HEK293T (cell line): Measurements from ENCODE around the gene KCNH3.

Source experiments
- CTCF ChIA-PET: fragments of 350-600 bp; formaldehyde crosslinking; extraction: SDS; loops from one replicate; lab custom pipeline; 2021; ENCODE audit warnings: antibody characterized with exemption, inconsistent platforms; lab: Yijun Ruan, JAX
- POLR2A ChIA-PET: fragments of 350-600 bp; formaldehyde crosslinking; extraction: SDS; loops from one replicate; lab custom pipeline; 2020; ENCODE audit warnings: antibody characterized with exemption, inconsistent platforms; lab: Yijun Ruan, JAX
- DNase-seq: peaks from one replicate; pipeline ENCODE4 v3.0.0; 2012; ENCODE audit warnings: mixed read lengths; ENCODE audit errors: extremely low spot score
- ARNT ChIP-seq: fragments of 450-650 bp; IDR thresholded peaks from 2 replicates; pipeline ENCODE4 v1.6.1; 2017; ENCODE audit warnings: mild to moderate bottlenecking
- BHLHE40 ChIP-seq: fragments of 450-650 bp; IDR thresholded peaks from 2 replicates; pipeline ENCODE4 v1.6.1; 2016; ENCODE audit warnings: mild to moderate bottlenecking, moderate library complexity, borderline replicate concordance
- CTBP1 ChIP-seq: fragments of 450-650 bp; IDR thresholded peaks from 2 replicates; pipeline ENCODE4 v1.6.1; 2016; ENCODE audit warnings: borderline replicate concordance
- ELF4 ChIP-seq: fragments of 450-650 bp; IDR thresholded peaks from 2 replicates; pipeline ENCODE4 v1.6.1; 2017; ENCODE audit warnings: antibody characterized with exemption
- FOXA1 ChIP-seq: fragments of 450-650 bp; IDR thresholded peaks from 2 replicates; pipeline ENCODE4 v1.6.1; 2016; ENCODE audit warnings: mild to moderate bottlenecking
- FOXK2 ChIP-seq: fragments of 450-650 bp; IDR thresholded peaks from 2 replicates; pipeline ENCODE4 v1.6.1; 2016; ENCODE audit warnings: mild to moderate bottlenecking
- FOXM1 ChIP-seq: fragments of 450-650 bp; IDR thresholded peaks from 2 replicates; pipeline ENCODE4 v1.6.1; 2017; ENCODE audit warnings: mild to moderate bottlenecking, borderline replicate concordance
- HDGF ChIP-seq: fragments of 450-650 bp; IDR thresholded peaks from 2 replicates; pipeline ENCODE4 v1.6.1; 2017; ENCODE audit warnings: antibody characterized with exemption, borderline replicate concordance
- L3MBTL2 ChIP-seq: fragments of 450-650 bp; conservative IDR thresholded peaks from 2 replicates; pipeline ENCODE4 v1.6.1; 2016; ENCODE audit warnings: mild to moderate bottlenecking
- LEF1 ChIP-seq: fragments of 450-650 bp; IDR thresholded peaks from 2 replicates; pipeline ENCODE4 v1.6.1; 2017; ENCODE audit warnings: mild to moderate bottlenecking, borderline replicate concordance
- NFRKB ChIP-seq: fragments of 450-650 bp; IDR thresholded peaks from 2 replicates; pipeline ENCODE4 v1.6.1; 2016; ENCODE audit warnings: mild to moderate bottlenecking, moderate library complexity
- PKNOX1 ChIP-seq: fragments of 450-650 bp; IDR thresholded peaks from 2 replicates; pipeline ENCODE4 v1.6.1; 2016
- SP1 ChIP-seq: fragments of 450-650 bp; IDR thresholded peaks from 2 replicates; pipeline ENCODE4 v1.6.1; 2017
- SUZ12 ChIP-seq: fragments of 450-650 bp; IDR thresholded peaks from 2 replicates; pipeline ENCODE4 v1.6.1; 2016; ENCODE audit warnings: mild to moderate bottlenecking
- TARDBP ChIP-seq: fragments of 450-650 bp; IDR thresholded peaks from 2 replicates; pipeline ENCODE4 v1.6.1; 2016
- ZNF384 ChIP-seq: fragments of 450-650 bp; IDR thresholded peaks from 2 replicates; pipeline ENCODE4 v1.6.1; 2016

KCNH3 gene

DNA sequence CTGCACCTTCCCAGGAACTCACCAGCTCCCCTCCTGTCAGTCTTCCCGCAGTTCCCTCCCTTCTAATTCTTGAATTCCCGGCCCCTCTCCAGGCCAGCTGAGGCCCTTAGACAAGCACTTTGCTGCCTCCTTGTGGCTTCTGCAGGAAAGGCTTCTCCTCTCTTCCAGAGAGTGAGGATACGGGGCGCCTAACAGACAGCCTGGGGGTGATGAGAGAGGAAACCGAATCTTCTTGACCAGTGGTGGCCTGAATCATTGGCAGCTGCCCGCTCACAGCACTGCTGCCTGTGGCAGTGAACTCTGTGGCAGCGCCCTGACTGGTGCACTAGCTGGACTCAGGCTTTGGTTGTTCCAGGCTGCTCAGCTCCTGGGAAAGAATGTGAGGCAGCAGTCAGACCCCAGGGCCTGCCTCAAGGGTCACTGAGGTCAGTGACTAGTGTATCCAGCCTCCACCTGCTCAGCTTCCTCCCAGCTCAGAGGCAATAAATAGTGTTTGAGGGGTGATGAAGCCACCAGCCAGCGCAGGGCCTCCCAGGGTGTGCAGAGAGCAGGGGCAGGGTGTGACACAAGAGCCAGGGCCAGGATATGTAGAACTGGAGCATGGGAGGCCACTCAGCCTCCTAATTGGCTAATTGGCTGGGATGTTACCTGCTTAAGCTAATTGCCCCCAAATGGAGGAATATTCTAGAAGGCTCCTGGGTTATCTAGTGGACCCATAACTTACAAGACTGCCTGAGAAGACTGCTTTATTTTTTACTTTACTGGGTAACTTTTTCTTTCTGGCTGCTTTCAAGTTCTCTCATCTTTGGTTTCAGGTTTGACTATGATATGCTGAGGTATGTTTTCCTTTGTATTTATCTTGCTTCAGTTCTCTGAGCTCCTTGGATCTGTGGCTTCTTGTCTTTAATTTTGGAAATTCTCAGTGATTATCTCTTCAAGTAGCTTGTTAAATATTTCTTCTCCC, 42.0 kb downstream of the KCNH3 start:
- TF ChIP-seq PKNOX1 (peak; percentile 92), HDGF (no peak), FOXK2 (no peak)
- ChIA-PET CTCF (interaction anchor here (0.7 to 2.1 kb wide), 15 partner anchors 9 to 305 kb away, joined by 3 to 10 read pairs (median 4); partner anchors contain the start of gene SPATS2), POLR2A (interaction anchor here (1.0 to 1.7 kb wide), 5 partner anchors 13 to 214 kb away, joined by 3 to 6 read pairs (median 3); partner anchors contain the start of genes PRPF40B and SPATS2)
- DNase-seq, result peak; percentile 84

GRCh38 chr12:49582201-49582600, 43.4 kb downstream of the KCNH3 start:
- ChIA-PET POLR2A (interaction anchor here (0.8 kb wide), 1 partner anchor 27 kb away, joined by 3 read pairs; no protein-coding TSS in a partner anchor), CTCF (interaction anchor here (0.7 kb wide), 1 partner anchor 153 kb away, joined by 4 read pairs; no protein-coding TSS in a partner anchor)
- TF ChIP-seq FOXM1 (no peak), TARDBP (no peak), ELF4 (no peak), SP1 (no peak), ARNT (no peak), ZNF384 (no peak), FOXK2 (no peak), CTBP1 (no peak), LEF1 (no peak), SUZ12 (no peak), BHLHE40 (no peak), FOXA1 (no peak), PKNOX1 (no peak), NFRKB (no peak)
- DNase-seq, result no peak

- POLR2A ChIA-PET, result no interaction called here
- CTCF ChIA-PET, result no interaction called here
- no peak for DNase-seq
- TF ChIP-seq BHLHE40 (no peak), SUZ12 (no peak), SP1 (no peak), FOXA1 (no peak), FOXM1 (no peak), CTBP1 (no peak), L3MBTL2 (no peak), NFRKB (no peak), LEF1 (no peak), TARDBP (no peak), ZNF384 (no peak)
These were observed 44.0 kb downstream of the KCNH3 start for GRCh38 chr12:49582850-49583249.

DNA sequence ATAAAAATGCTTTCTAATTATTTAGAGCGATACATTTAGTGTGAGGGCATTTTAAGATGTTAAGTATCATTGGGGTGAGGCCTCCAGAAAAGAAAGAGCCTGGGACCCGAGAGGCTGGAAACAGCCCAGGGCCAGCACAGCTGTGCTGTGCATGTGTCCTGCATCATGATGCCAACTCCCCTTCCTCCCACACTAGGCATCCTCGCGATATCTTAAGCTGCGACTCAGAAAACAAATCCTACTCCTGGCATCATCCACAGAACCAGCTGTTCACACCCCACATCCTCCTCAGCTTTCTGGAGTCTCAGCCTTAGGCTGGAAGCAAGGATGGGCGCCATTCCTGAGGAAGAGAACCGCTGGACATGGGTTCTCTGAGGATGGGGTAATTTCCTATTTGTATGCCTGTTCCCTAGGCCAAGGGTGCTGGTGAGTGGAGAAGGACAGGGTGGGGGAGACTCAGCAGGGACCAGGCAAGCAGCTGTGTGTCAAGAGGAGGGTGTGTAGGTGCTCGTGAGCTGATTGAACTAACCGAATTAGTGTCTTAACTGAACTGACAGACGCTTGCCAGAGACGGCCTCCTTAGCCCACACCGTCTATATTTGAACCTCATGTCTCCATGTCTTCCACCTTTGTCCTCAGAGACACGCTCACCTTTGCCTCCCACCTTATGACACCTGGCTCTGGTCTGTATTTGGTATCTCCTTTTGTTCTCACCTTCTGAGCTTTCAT, 44.7 kb downstream of the KCNH3 start:
- ChIA-PET CTCF (no interaction called here), POLR2A (no interaction called here)
- DNase-seq, result no peak
- TF ChIP-seq FOXA1, result no peak
- TF ChIP-seq PKNOX1, result 0 out of 2 replicates have a peak, but pooled peaks have one; percentile 3
- TF ChIP-seq CTBP1, result no peak
- no peak for TF ChIP-seq FOXK2
- TF ChIP-seq HDGF, result no peak
- no peak for TF ChIP-seq LEF1

GRCh38 chr12:49584591-49584990, 45.8 kb downstream of the KCNH3 start:
- POLR2A ChIA-PET, result no interaction called here
- no peak for TF ChIP-seq ELF4
- TF ChIP-seq PKNOX1, result no peak
- no peak for TF ChIP-seq ZNF384
- no peak for TF ChIP-seq ARNT
- TF ChIP-seq L3MBTL2, result no peak
- TF ChIP-seq NFRKB, result no peak
- no peak for TF ChIP-seq FOXK2
- no peak for TF ChIP-seq FOXM1
- no peak for TF ChIP-seq SP1
- no peak for TF ChIP-seq CTBP1
- no peak for TF ChIP-seq BHLHE40
- no peak for TF ChIP-seq TARDBP
- TF ChIP-seq HDGF, result no peak
- TF ChIP-seq SUZ12, result no peak
- no peak for TF ChIP-seq FOXA1
- TF ChIP-seq LEF1, result no peak
- no peak for DNase-seq
- CTCF ChIA-PET, result no interaction called here
